Posterior cingulate gyrus (tissue), 11 donors: ENCODE data around the gene CHST11.

Experiments used
- DNase-seq, 10 donors: peaks; one replicate each; pipeline versions ENCODE4 v3.0.0 to v3.0.0-alpha.2; 2020 to 2021; ENCODE audit warnings: mixed read lengths in 3 of 10
- intact Hi-C: fragments of 100-400 bp; cut with DNase I; formaldehyde crosslinking; loops from one replicate; pipeline ENCODE4 v1.15.1; 2023

The CHST11 gene

DNA sequence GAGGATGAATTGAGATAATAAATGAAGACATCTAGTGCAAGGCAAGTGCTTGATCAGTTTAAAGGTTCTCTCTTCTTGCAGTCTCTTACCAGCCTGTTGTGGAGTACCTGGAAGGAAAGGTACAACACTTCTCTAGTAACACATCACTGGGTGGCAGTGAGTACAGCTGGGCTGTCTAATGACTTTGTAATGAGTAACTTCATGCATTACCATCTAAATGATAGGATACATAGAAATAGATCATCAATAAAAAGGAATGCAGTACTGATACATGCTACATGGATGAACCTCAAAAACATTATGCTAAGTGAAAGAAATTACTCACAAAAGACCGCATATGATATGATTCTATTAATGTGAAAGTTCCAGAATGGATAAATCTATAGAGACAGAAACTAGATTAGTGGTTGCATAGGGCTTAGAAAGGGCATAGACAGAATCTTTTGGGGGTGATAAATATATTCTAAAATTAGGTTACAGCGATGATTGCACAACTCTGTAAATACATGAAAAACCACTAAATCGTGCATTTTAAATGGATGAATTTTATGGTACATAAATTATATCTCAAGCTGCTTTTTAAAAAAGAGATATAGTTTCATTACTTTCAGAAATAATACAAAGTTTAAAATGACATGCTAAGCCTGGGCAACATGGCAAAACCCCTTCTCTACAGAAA lies 224.4 kb downstream of the CHST11 start:
- no peak for DNase-seq
- intact Hi-C loops: no loop called here

GRCh38 chr12:104682790-104683279 lies 226.1 kb downstream of the CHST11 start:
- DNase-seq: no peak
- intact Hi-C loops: no loop called here

DNA sequence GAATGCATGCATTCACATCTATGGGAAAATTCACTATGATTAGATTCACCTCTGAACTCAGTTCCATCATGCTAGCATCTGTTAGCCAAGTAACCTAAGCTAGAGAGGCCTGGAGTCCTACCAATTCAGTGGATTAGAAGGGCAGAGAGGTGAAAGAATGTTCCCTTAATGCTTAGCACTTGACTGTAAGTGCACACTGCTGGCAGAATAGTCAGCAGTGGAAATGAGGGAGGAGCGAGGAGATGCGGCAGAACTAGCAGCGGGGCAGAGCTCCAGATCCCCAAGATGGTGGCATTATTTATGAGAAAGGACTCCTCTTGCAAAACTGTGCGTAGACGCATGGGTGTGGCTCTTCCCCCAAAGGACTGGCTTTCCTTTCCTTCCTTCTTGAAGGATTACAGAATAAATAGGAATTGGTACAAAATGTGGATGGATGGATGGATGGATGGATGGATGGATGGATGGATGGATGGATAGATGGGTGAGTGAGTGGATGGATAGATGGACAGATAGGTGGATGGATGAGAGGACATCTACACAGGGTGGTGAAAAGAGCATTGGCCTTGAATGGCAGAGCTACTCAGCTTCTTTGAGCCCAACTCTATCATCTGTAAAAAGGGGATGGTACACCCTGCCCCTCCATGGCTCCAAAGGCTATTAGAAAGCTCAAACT lies 227.2 kb downstream of the CHST11 start:
- intact Hi-C loops: no loop called here
- no peak for DNase-seq

- intact Hi-C loops: no loop called here
- no peak for DNase-seq
These were observed 228.1 kb downstream of the CHST11 start for GRCh38 chr12:104684884-104685283.

- DNase-seq: no peak
- intact Hi-C loops: no loop called here
These were observed 228.6 kb downstream of the CHST11 start for GRCh38 chr12:104685366-104685765.

DNA sequence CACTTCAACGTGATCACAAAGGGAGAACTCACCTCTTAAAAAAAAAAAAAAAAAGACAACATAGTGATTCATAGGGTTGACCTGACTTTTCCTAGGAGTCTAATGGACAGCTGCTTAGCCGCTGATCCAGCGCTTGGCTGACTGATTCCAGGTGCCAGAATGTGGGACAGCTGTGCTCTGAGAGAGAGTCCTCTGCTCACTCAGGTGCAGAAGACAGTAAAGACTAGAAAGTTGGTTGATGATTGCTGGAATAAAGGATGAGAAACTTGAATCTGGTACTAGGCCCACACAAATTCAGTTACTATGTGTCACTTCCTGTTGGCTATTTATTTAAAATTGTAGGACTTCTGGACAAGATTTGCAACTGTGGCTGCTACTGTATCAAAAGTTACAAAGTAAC lies 229.4 kb downstream of the CHST11 start:
- no peak for DNase-seq
- intact Hi-C loops: no loop called here

DNA sequence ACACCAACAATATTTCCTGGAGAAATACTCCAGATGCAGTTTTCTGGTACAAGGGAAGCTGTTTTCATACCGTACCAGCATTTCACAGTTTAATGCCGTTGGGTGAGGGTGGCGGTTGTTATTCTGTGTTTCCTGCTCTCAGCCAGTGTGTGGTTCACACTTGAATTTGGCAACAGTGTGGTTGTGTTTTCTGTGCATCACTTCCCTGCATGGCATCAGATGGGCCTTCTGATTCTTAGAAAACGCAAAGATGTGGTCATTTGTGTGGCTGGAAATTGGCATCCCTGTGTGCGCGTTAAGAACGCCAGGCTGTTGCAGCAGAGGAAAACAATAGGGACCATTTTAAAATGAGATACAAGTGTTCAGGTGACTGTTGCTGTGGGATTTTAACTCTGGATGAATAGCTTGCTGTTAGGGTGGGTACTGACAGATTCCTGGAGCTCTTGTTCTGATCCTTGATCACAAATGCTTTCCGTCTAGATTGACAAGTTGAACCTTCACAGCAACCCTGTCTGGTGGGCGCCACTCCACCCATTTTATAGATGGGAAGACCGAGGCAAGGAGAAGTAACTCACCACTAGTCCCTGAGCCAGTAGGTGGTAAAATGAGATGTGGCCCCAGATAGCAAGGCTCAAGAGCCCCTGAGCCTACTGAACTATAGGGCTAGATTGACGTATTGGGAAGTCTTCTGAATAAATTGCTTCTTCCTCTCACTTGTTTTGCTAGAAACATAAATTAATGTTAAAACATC lies 231.2 kb downstream of the CHST11 start:
- intact Hi-C loops: no loop called here
- DNase-seq: no peak

DNA sequence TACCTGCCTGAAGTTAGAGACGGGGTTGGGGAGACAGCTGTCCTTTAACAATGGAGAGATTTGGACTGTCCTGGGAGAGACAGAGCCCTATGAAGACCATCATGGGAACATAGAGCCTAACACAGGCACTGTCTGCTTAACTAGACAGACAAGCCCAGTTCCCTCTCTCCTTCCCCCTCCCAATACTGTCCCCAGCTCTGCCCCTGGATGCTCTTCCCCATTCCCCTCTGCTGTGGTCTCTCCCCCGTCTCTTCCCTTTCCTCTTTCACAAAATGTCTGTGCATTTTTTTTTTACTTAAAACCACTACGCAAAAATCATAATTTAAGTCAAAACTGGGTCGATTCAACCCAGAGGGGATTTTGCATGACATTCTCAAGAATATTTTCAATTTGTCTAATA lies 232.9 kb downstream of the CHST11 start:
- intact Hi-C loops: no loop called here

GRCh38 chr12:104691721-104692556 lies 235.2 kb downstream of the CHST11 start:
- peak in 1 of 10 donors; percentile 72 for DNase-seq
- intact Hi-C loops: no loop called here

More for the DNA sequence above, 232.9 kb downstream of the CHST11 start:
- DNase-seq: peak in 1 of 10 donors; percentile 5

GRCh38 chr12:104692557-104693218 lies 235.9 kb downstream of the CHST11 start:
- intact Hi-C loops: no loop called here
- peak in 1 of 10 donors; percentile 16 for DNase-seq

GRCh38 chr12:104693493-104693892 lies 236.7 kb downstream of the CHST11 start:
- no peak for DNase-seq
- intact Hi-C loops: no loop called here

DNA sequence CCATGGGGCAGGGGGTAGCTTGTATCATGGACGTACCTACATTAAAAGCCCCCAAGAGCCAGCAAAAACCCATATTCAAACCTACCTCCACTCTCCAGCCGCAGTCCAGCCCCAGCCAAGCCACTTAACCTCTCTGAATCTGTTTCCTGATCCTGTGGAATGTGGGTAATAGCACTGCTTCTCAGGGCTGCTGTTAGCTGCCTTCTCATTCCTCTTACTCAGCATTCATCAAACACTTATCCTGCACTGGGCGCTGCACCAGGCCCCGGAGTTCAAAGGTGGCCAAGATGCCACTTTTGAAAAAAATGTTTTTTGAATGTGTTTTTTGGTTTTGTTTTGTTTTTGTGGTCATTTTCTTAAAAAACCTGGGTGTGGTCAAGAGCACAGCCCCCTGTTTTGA lies 237.4 kb downstream of the CHST11 start:
- intact Hi-C loops: no loop called here
- peak in 1 of 10 donors; percentile 31 for DNase-seq

- peak in 1 of 10 donors; percentile 35 for DNase-seq
- intact Hi-C loops: no loop called here
These were observed 238.0 kb downstream of the CHST11 start for GRCh38 chr12:104694711-104695110.

- peak in 1 of 10 donors; percentile 75 for DNase-seq
- intact Hi-C loops: no loop called here
These were observed 238.9 kb downstream of the CHST11 start for GRCh38 chr12:104695453-104696148.

DNA sequence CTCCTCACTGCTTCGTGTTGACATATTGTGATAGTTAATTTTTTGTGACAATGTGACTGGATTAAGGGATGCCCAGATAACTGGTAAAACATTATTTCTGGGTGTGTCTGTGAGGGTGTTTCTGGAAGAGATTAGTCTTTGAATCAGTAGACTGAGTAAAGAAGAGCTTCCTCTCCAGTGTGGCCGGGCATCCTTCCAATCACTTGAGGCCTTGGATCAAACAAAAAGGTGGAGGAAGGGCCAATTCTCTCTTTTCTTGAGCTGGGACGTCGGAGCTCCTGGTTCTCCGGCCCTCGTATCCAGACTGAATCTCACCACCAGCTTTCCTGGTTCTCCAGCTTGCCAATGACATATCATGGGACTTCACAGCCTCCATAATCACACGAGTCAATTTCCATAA lies 240.4 kb downstream of the CHST11 start:
- intact Hi-C loops: no loop called here
- DNase-seq: peak in 1 of 10 donors; percentile 20

DNA sequence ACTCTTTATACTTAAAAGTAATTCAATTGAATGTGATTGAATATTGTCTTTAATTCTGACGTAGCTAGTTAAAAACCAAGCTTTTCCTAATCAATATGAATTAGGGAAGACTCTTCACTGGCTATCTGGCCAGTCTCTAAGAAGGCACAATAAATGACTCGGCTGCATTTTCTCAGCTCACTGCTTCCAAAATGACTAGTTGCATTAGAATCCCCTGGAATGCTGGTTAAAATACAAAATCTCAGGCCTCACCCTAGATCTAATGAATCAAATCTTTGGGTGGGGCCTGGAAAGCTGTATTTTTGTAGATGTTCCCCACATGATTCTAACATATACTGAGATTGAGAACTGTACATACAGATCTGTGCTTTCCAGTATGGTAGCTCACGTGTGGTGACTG lies 242.1 kb downstream of the CHST11 start:
- intact Hi-C loops: no loop called here
- DNase-seq: no peak

GRCh38 chr12:104699489-104700190 lies 242.9 kb downstream of the CHST11 start:
- intact Hi-C loops: no loop called here

GRCh38 chr12:104700324-104700723 lies 243.6 kb downstream of the CHST11 start:
- DNase-seq: no peak
- intact Hi-C loops: no loop called here

More at GRCh38 chr12:104699489-104700190, 242.9 kb downstream of the CHST11 start:
- peak in 1 of 10 donors; percentile 14 for DNase-seq

- intact Hi-C loops: no loop called here
- peak in 1 of 10 donors; percentile 58 for DNase-seq
These were observed 244.6 kb downstream of the CHST11 start for GRCh38 chr12:104701301-104701700.
